Activated naive CD4-positive, alpha-beta T cell treated with anti-CD3 and anti-CD28 coated beads, Interleukin-2, amount 10 ng/mL, durations not matched to agents 7 days and 5 days (primary cell): ENCODE results near the gene FAM217A.

ENCODE experiments used
- CTCF ChIA-PET: fragments of 350-600 bp; sonication (Branson Sonifier 250); formaldehyde crosslinking; loops from one replicate; lab custom pipeline; 2021; ENCODE audit warnings: antibody characterized with exemption; lab: Charles Lee
- DNase-seq: peaks from one replicate; pipeline ENCODE4 v3.0.0-alpha.2; 2020
- H3K27ac Mint-ChIP-seq: one replicate; pipeline ENCODE4 v1.8.0; 2021; ENCODE audit warnings: mild to moderate bottlenecking, moderate library complexity, mixed read lengths
- H3K27me3 Mint-ChIP-seq: one replicate; pipeline ENCODE4 v1.8.0; 2021; ENCODE audit warnings: mild to moderate bottlenecking, mixed read lengths
- H3K36me3 Mint-ChIP-seq: one replicate; pipeline ENCODE4 v1.8.0; 2021; ENCODE audit warnings: mixed read lengths
- H3K4me1 Mint-ChIP-seq: one replicate; pipeline ENCODE4 v1.8.0; 2021; ENCODE audit warnings: mixed read lengths
- H3K4me3 Mint-ChIP-seq: one replicate; pipeline ENCODE4 v1.8.0; 2021; ENCODE audit warnings: mild to moderate bottlenecking, moderate library complexity, mixed read lengths
- H3K9me3 Mint-ChIP-seq: one replicate; pipeline ENCODE4 v1.8.0; 2021; ENCODE audit warnings: mixed read lengths

The FAM217A gene

GRCh38 chr6:4066029-4066755 is 12.7 kb downstream of the FAM217A start:
- CTCF ChIA-PET, result no interaction called here
- DNase-seq, result no peak
- no peak overlapping the region for H3K27ac Mint-ChIP-seq
- no peaks in the 10 kb centered on the region for H3K9me3 Mint-ChIP-seq
- no peak overlapping the region for H3K4me3 Mint-ChIP-seq
- H3K36me3 Mint-ChIP-seq, result peaks cover 37% of the 10 kb centered on the region
- H3K4me1 Mint-ChIP-seq, result no peaks in the 10 kb centered on the region
- peaks cover 4% of the 10 kb centered on the region for H3K27me3 Mint-ChIP-seq

- H3K4me3 Mint-ChIP-seq, result peak overlapping the region; percentile 5
- DNase-seq, result peak; percentile 61
- peaks cover 62% of the 10 kb centered on the region for H3K36me3 Mint-ChIP-seq
- H3K9me3 Mint-ChIP-seq, result no peaks in the 10 kb centered on the region
- peaks cover 29% of the 10 kb centered on the region for H3K4me1 Mint-ChIP-seq
- H3K27ac Mint-ChIP-seq, result peak overlapping the region; percentile 95
- CTCF ChIA-PET, result interaction anchor here (0.6 to 3.3 kb wide), 6 partner anchors 17 to 210 kb away, joined by 3 to 29 read pairs (median 4); partner anchors contain the start of genes FAM217A and FAM50B
- H3K27me3 Mint-ChIP-seq, result no peaks in the 10 kb centered on the region
These were observed 19.7 kb downstream of the FAM217A start for GRCh38 chr6:4059115-4059777.

- peaks cover 59% of the 10 kb centered on the region for H3K36me3 Mint-ChIP-seq
- no peaks in the 10 kb centered on the region for H3K9me3 Mint-ChIP-seq
These were observed 21.9 kb downstream of the FAM217A start for GRCh38 chr6:4057036-4057435.

DNA sequence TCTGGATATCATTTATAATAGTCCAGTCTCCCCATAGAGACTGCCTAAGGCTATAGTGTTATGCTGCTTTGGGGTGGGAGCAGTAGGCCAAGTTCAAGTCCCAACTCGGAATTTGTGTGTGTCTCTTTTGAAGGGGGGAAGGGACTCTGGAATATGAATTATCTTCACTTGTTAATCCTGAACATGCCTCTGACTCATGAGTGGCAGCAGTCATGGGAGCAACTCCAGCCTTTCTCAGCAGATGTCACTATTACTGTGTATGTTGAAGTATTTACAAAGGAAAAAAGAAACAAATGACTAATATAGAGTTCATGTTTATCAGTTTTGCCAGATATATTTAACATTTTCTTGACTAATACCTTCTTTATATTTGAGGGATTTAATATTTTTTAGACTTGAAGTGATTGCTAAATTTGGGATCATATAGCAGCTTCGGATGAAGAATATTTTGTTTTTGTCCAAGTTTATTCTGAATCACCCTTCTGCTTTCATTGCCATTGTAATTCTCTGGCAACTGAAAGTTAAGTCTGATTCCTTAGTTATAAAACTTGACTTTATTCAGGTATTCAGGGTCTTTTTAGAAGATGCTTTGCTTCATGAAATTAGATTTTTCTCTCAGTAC is 23.4 kb downstream of the FAM217A start:
- H3K27ac Mint-ChIP-seq, result no peak overlapping the region
- no peaks in the 10 kb centered on the region for H3K27me3 Mint-ChIP-seq
- no peaks in the 10 kb centered on the region for H3K9me3 Mint-ChIP-seq
- H3K4me3 Mint-ChIP-seq, result no peak overlapping the region
- CTCF ChIA-PET, result interaction anchor here (0.6 to 2.7 kb wide), 7 partner anchors 26 to 100 kb away, joined by 3 to 20 read pairs (median 3); partner anchors contain the start of gene ECI2
- peaks cover 57% of the 10 kb centered on the region for H3K36me3 Mint-ChIP-seq
- DNase-seq, result peak; percentile 27
- peaks cover 29% of the 10 kb centered on the region for H3K4me1 Mint-ChIP-seq

More at GRCh38 chr6:4057036-4057435, 21.9 kb downstream of the FAM217A start:
- Mint-ChIP-seq H3K27me3 (no peaks in the 10 kb centered on the region), H3K4me1 (peaks cover 29% of the 10 kb centered on the region), H3K4me3 (no peak overlapping the region), H3K27ac (no peak overlapping the region)
- no peak for DNase-seq
- CTCF ChIA-PET, result interaction anchor here (0.5 to 3.3 kb wide), 7 partner anchors 21 to 156 kb away, joined by 3 to 29 read pairs (median 4); partner anchors contain the start of gene ECI2

GRCh38 chr6:4049246-4049645 is 29.7 kb downstream of the FAM217A start:
- Mint-ChIP-seq H3K27ac (no peak overlapping the region), H3K27me3 (no peaks in the 10 kb centered on the region), H3K4me3 (no peak overlapping the region), H3K9me3 (no peaks in the 10 kb centered on the region), H3K36me3 (peaks cover 49% of the 10 kb centered on the region), H3K4me1 (no peaks in the 10 kb centered on the region)
- CTCF ChIA-PET, result no interaction called here
- DNase-seq, result no peak

DNA sequence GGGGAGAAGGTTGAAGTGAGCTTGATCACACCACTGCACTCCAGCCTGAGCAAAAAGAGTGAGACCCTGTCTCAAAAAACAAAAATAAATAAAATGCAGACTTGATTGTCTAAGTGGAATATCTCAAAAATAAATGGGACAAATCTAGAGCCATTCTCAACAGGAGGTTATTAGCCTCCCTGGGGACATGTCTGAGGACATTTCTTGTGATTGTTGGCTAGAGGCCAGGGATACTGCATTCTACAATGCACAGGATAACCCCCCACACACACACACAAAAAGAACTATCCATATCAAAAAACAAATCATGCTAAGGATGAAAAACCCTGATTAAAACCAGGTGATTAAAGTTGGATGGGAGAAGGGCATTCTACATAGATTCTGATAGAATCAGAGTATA is 37.5 kb downstream of the FAM217A start:
- peak overlapping the region; percentile 55 for H3K27ac Mint-ChIP-seq
- H3K36me3 Mint-ChIP-seq, result peaks cover 73% of the 10 kb centered on the region
- no peaks in the 10 kb centered on the region for H3K27me3 Mint-ChIP-seq
- CTCF ChIA-PET, result no interaction called here
- DNase-seq, result no peak
- no peaks in the 10 kb centered on the region for H3K9me3 Mint-ChIP-seq
- peaks cover 10% of the 10 kb centered on the region for H3K4me1 Mint-ChIP-seq
- no peak overlapping the region for H3K4me3 Mint-ChIP-seq

- Mint-ChIP-seq H3K9me3 (no peaks in the 10 kb centered on the region), H3K36me3 (peaks cover 65% of the 10 kb centered on the region), H3K27ac (no peak overlapping the region), H3K4me1 (peaks cover 19% of the 10 kb centered on the region), H3K27me3 (no peaks in the 10 kb centered on the region), H3K4me3 (no peak overlapping the region)
- DNase-seq, result no peak
- CTCF ChIA-PET, result interaction anchor here (1.7 kb wide), 1 partner anchor 17 kb away, joined by 4 read pairs; no protein-coding TSS in a partner anchor
These were observed 39.6 kb downstream of the FAM217A start for GRCh38 chr6:4039348-4039747.

DNA sequence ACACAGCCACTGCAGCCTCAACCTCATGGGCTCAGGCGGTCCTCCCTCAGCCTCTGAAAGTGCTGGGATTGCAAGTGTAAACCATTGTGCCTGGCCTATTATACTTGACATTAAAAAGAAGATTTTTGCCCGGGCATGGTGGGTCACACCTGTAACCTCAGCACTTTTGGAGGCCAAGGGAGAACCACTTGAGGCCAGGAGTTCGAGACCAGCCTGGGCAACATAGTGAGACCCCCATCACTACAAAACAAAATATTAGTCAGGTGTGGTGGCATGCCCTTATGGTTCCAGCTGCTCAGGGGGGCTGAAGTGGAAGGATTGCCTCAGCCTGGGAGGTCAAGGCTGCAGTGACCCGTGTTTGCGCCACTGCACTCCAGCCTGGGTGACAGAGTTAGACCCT is 42.4 kb downstream of the FAM217A start:
- Mint-ChIP-seq H3K4me1 (peaks cover 38% of the 10 kb centered on the region), H3K4me3 (no peak overlapping the region), H3K9me3 (no peaks in the 10 kb centered on the region), H3K36me3 (peaks cover 62% of the 10 kb centered on the region), H3K27me3 (no peaks in the 10 kb centered on the region), H3K27ac (no peak overlapping the region)
- CTCF ChIA-PET, result interaction anchor here (1.0 to 1.6 kb wide), 2 partner anchors 15 to 21 kb away, joined by 3 to 7 read pairs; a partner anchor contains a TSS
- DNase-seq, result no peak

- Mint-ChIP-seq H3K9me3 (no peaks in the 10 kb centered on the region), H3K4me1 (peaks cover 63% of the 10 kb centered on the region), H3K27ac (no peak overlapping the region), H3K4me3 (no peak overlapping the region), H3K36me3 (peaks cover 57% of the 10 kb centered on the region), H3K27me3 (no peaks in the 10 kb centered on the region)
- no peak for DNase-seq
- CTCF ChIA-PET, result interaction anchor here (0.5 to 1.3 kb wide), 2 partner anchors 9 to 97 kb away, joined by 4 to 5 read pairs; no protein-coding TSS in a partner anchor
These were observed 46.5 kb downstream of the FAM217A start for GRCh38 chr6:4032475-4032874.

DNA sequence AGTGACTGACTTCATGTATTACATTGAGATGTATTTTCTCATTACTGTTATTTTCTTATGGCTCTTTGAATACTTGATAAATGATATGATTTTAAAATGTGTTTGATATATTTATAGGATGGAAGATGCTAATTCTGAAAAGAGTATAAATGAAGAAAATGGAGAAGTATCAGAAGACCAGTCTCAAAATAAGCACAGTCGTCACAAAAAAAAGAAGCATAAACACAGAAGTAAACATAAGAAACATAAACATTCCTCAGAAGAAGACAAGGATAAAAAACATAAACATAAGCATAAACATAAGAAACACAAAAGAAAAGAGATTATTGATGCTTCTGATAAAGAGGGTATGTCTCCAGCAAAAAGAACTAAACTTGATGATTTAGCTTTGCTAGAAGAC is 47.5 kb downstream of the FAM217A start:
- H3K36me3 Mint-ChIP-seq, result peaks cover 60% of the 10 kb centered on the region
- DNase-seq, result no peak
- no peaks in the 10 kb centered on the region for H3K9me3 Mint-ChIP-seq
- H3K4me3 Mint-ChIP-seq, result no peak overlapping the region
- CTCF ChIA-PET, result interaction anchor here (0.9 to 1.1 kb wide), 2 partner anchors 10 to 13 kb away, joined by 3 to 4 read pairs; a partner anchor contains a TSS
- no peaks in the 10 kb centered on the region for H3K27me3 Mint-ChIP-seq
- H3K27ac Mint-ChIP-seq, result no peak overlapping the region
- peaks cover 66% of the 10 kb centered on the region for H3K4me1 Mint-ChIP-seq

DNA sequence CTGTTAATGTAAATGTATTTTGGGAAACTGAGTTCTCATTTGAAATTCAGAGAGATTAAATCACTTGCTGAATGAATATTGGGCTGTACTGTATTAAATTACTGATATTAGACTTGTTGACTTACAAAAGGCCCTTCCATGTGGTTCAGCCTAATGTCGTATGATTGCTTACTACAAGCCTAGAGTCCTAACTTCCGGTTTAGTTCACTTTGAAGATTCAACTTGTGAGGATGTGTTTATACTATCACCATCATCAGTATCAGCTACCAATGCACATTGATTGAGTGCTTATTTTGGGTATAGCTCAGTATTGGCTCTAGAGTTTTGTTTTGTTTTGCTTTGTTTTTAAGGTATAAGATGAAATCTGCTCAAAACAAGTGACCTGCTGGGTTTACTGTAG is 48.3 kb downstream of the FAM217A start:
- CTCF ChIA-PET, result interaction anchor here (0.9 to 1.1 kb wide), 2 partner anchors 9 to 13 kb away, joined by 3 to 4 read pairs; a partner anchor contains a TSS
- no peaks in the 10 kb centered on the region for H3K9me3 Mint-ChIP-seq

GRCh38 chr6:4029687-4030086 is 49.2 kb downstream of the FAM217A start:
- Mint-ChIP-seq H3K4me1 (peaks cover 68% of the 10 kb centered on the region), H3K27me3 (no peaks in the 10 kb centered on the region), H3K27ac (no peak overlapping the region), H3K36me3 (peaks cover 57% of the 10 kb centered on the region), H3K9me3 (no peaks in the 10 kb centered on the region), H3K4me3 (no peak overlapping the region)
- DNase-seq, result no peak
- CTCF ChIA-PET, result interaction anchor here (0.7 to 1.0 kb wide), 2 partner anchors 9 to 26 kb away, joined by 3 to 5 read pairs; a partner anchor contains a TSS

More for the DNA sequence above, 48.3 kb downstream of the FAM217A start:
- H3K4me3 Mint-ChIP-seq, result no peak overlapping the region
- H3K27ac Mint-ChIP-seq, result peak overlapping the region; percentile 77
- H3K4me1 Mint-ChIP-seq, result peaks cover 65% of the 10 kb centered on the region
- DNase-seq, result no peak
- H3K36me3 Mint-ChIP-seq, result peaks cover 58% of the 10 kb centered on the region
- no peaks in the 10 kb centered on the region for H3K27me3 Mint-ChIP-seq

DNA sequence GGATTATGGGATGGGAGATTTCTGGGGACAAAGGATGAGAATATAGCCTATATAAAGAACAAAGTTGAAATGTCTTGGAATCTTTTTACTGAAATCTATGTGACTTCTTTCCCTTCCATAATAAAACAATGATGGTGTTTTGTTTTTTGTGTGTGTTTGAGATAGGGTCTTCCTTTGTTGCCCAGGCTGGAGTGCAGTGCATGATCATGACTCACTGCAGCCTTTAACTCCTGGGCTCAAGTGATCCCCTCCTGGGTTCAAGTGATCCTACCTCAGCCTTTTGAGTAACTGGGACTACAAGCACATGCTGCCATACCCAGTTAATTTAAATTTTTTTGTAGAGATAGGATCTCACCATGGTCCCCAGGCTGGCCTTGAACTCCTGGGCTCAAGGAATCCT is 50.9 kb downstream of the FAM217A start:
- Mint-ChIP-seq H3K27ac (no peak overlapping the region), H3K36me3 (peaks cover 62% of the 10 kb centered on the region)

GRCh38 chr6:4025681-4026080 is 53.3 kb downstream of the FAM217A start:
- peaks cover 44% of the 10 kb centered on the region for H3K36me3 Mint-ChIP-seq
- no peak overlapping the region for H3K4me3 Mint-ChIP-seq
- H3K27me3 Mint-ChIP-seq, result no peaks in the 10 kb centered on the region

More for the DNA sequence above, 50.9 kb downstream of the FAM217A start:
- CTCF ChIA-PET, result no interaction called here
- H3K27me3 Mint-ChIP-seq, result no peaks in the 10 kb centered on the region
- no peak for DNase-seq
- peaks cover 76% of the 10 kb centered on the region for H3K4me1 Mint-ChIP-seq
- no peaks in the 10 kb centered on the region for H3K9me3 Mint-ChIP-seq
- no peak overlapping the region for H3K4me3 Mint-ChIP-seq

More at GRCh38 chr6:4025681-4026080, 53.3 kb downstream of the FAM217A start:
- CTCF ChIA-PET, result interaction anchor here (0.8 to 1.1 kb wide), 2 partner anchors 28 to 31 kb away, joined by 3 read pairs; no protein-coding TSS in a partner anchor
- H3K4me1 Mint-ChIP-seq, result peaks cover 68% of the 10 kb centered on the region
- H3K9me3 Mint-ChIP-seq, result no peaks in the 10 kb centered on the region
- DNase-seq, result no peak
- no peak overlapping the region for H3K27ac Mint-ChIP-seq
